Activated B cell treated with CpG ODN at 0.5 μM for 24 hours (primary cell): Measurements from ENCODE around the gene GRIK4. TPM values are rescaled to one million over a fixed set of nuclear protein-coding genes. Genes with fewer than 3 reads are reported as not detected.

Experiments
- ATAC-seq: fragments of 200-7000 bp; cut with Tn5 transposase; one replicate; pipeline ENCODE4 v1.10.0; 2021; ENCODE audit warnings: low read depth, mild to moderate bottlenecking, moderate library complexity
- CTCF ChIA-PET: fragments of 350-600 bp; sonication (Branson Sonifier 250); formaldehyde crosslinking; loops from one replicate; lab custom pipeline; 2021; ENCODE audit warnings: antibody characterized with exemption; lab: Charles Lee
- POLR2A ChIA-PET: fragments of 350-600 bp; sonication (Branson Sonifier 250); formaldehyde crosslinking; loops from one replicate; lab custom pipeline; 2021; ENCODE audit warnings: antibody characterized with exemption; lab: Charles Lee
- DNase-seq: peaks from one replicate; pipeline ENCODE4 v3.0.0; 2022
- H3K27ac Mint-ChIP-seq: one replicate; pipeline ENCODE4 v1.8.0; 2020; ENCODE audit warnings: mixed read lengths
- H3K27me3 Mint-ChIP-seq: one replicate; pipeline ENCODE4 v1.8.0; 2021; ENCODE audit warnings: mixed read lengths
- H3K36me3 Mint-ChIP-seq: one replicate; pipeline ENCODE4 v1.8.0; 2021; ENCODE audit warnings: low read depth, mixed read lengths
- H3K4me1 Mint-ChIP-seq: one replicate; pipeline ENCODE4 v1.8.0; 2021; ENCODE audit warnings: mixed read lengths
- H3K4me3 Mint-ChIP-seq: one replicate; pipeline ENCODE4 v1.8.0; 2020; ENCODE audit warnings: mild to moderate bottlenecking, mixed read lengths
- H3K9me3 Mint-ChIP-seq: one replicate; pipeline ENCODE4 v1.8.0; 2020; ENCODE audit warnings: mixed read lengths
- CTCF ChIP-seq: fragments of 200-600 bp; IDR thresholded peaks from one replicate; pipeline ENCODE4 v1.8.0; 2022; ENCODE audit warnings: antibody characterized with exemption, mild to moderate bottlenecking
- intact Hi-C: fragments of 100-400 bp; cut with micrococcal nuclease; formaldehyde crosslinking; loops from one replicate; pipeline ENCODE4 v1.15.1; 2024
- total RNA-seq: library from RNA; stranded (reverse); gene quantifications from 2 replicates; pipeline ENCODE4 v1.2.3, GENCODE V29; 2022

The GRIK4 gene
- total RNA-seq, 1 donor from 2014 or later = not detected

- intact Hi-C loops = no loop called here
- CTCF ChIA-PET = no interaction called here
These were observed 87.1 kb downstream of the GRIK4 start for GRCh38 chr11:120598517-120599257.

DNA sequence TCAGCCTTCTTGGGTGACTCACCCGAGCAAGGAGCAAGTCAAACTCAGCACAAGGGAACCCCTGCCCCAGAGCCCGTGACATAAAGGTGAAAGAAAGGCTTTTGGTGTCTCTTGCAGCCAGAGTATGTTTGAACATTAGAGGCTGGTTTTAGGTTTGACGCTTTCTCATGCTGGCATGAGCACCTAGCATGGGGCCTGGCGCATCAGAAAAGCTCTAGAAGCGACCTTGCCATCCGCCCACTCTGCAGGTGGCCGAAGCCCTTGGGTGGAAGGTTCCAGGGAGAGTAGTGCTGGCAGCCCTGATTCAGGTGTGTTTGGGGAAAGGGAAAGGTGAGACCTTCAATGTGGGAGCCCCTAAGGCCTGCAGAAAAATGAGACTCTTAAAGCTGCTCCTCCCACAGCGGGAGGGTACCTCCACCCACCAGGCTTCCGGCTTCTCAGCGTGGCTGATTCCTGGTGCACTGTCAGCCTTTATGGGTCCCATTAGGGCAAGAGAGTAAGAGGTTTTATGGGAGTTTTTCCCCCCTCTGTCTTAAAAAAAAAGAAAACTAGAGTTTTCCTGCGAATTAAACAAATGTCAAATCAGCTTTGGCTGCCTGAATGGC lies 88.4 kb downstream of the GRIK4 start:
- intact Hi-C loops = no loop called here
- H3K27me3 Mint-ChIP-seq = peaks cover 10% of the 10 kb centered on the region
- ATAC-seq = no peak
- H3K4me3 Mint-ChIP-seq = no peak overlapping the region
- H3K36me3 Mint-ChIP-seq = no peaks in the 10 kb centered on the region
- H3K27ac Mint-ChIP-seq = no peak overlapping the region
- no peaks in the 10 kb centered on the region for H3K4me1 Mint-ChIP-seq
- no peak for DNase-seq
- POLR2A ChIA-PET = no interaction called here
- H3K9me3 Mint-ChIP-seq = no peaks in the 10 kb centered on the region
- CTCF ChIA-PET = interaction anchor here (0.6 kb wide), 1 partner anchor 23 kb away, joined by 3 read pairs; no protein-coding TSS in a partner anchor
- TF ChIP-seq CTCF = no peak

More at GRCh38 chr11:120598517-120599257, 87.1 kb downstream of the GRIK4 start:
- POLR2A ChIA-PET = no interaction called here
- H3K27me3 Mint-ChIP-seq = peaks cover 12% of the 10 kb centered on the region
- H3K36me3 Mint-ChIP-seq = no peaks in the 10 kb centered on the region
- TF ChIP-seq CTCF = no peak
- DNase-seq (no peak), ATAC-seq (no peak)
- no peaks in the 10 kb centered on the region for H3K9me3 Mint-ChIP-seq
- H3K4me1 Mint-ChIP-seq = no peaks in the 10 kb centered on the region
- H3K27ac Mint-ChIP-seq = no peak overlapping the region
- no peak overlapping the region for H3K4me3 Mint-ChIP-seq

GRCh38 chr11:120601536-120601935 lies 90.0 kb downstream of the GRIK4 start:
- POLR2A ChIA-PET = no interaction called here

GRCh38 chr11:120603071-120603470 lies 91.5 kb downstream of the GRIK4 start:
- ChIA-PET POLR2A (no interaction called here), CTCF (no interaction called here)
- H3K9me3 Mint-ChIP-seq = no peaks in the 10 kb centered on the region
- intact Hi-C loops = no loop called here
- H3K27ac Mint-ChIP-seq = no peak overlapping the region
- ATAC-seq = no peak
- no peak for TF ChIP-seq CTCF
- H3K4me1 Mint-ChIP-seq = no peaks in the 10 kb centered on the region
- no peaks in the 10 kb centered on the region for H3K36me3 Mint-ChIP-seq
- H3K27me3 Mint-ChIP-seq = peaks cover 16% of the 10 kb centered on the region
- DNase-seq = no peak
- H3K4me3 Mint-ChIP-seq = no peak overlapping the region

More at GRCh38 chr11:120601536-120601935, 90.0 kb downstream of the GRIK4 start:
- Mint-ChIP-seq H3K9me3 (no peaks in the 10 kb centered on the region), H3K36me3 (no peaks in the 10 kb centered on the region), H3K27me3 (peaks cover 12% of the 10 kb centered on the region), H3K27ac (no peak overlapping the region), H3K4me3 (no peak overlapping the region), H3K4me1 (no peaks in the 10 kb centered on the region)
- CTCF ChIA-PET = no interaction called here
- DNase-seq (no peak), ATAC-seq (no peak)
- no peak for TF ChIP-seq CTCF
- intact Hi-C loops = no loop called here

GRCh38 chr11:120605469-120605868 lies 93.9 kb downstream of the GRIK4 start:
- H3K4me1 Mint-ChIP-seq = no peaks in the 10 kb centered on the region
- no peak overlapping the region for H3K4me3 Mint-ChIP-seq
- DNase-seq = no peak
- H3K27me3 Mint-ChIP-seq = peaks cover 12% of the 10 kb centered on the region
- POLR2A ChIA-PET = no interaction called here
- no peaks in the 10 kb centered on the region for H3K36me3 Mint-ChIP-seq
- TF ChIP-seq CTCF = no peak
- no peak for ATAC-seq
- no peaks in the 10 kb centered on the region for H3K9me3 Mint-ChIP-seq
- H3K27ac Mint-ChIP-seq = no peak overlapping the region
- intact Hi-C loops = no loop called here
- CTCF ChIA-PET = no interaction called here
